22Rv1 (cell line): ENCODE measurements around the gene ZNF367.
A peak's percentile ranks its signal among the peaks of the same experiment; 100 is the strongest.

Source experiments
- H3K27ac ChIP-seq: fragments of 450-650 bp; 2 replicates; pipeline ENCODE4 v1.5.1; 2017
- CTCF ChIP-seq: fragments of 450-650 bp; IDR thresholded peaks from 2 replicates; pipeline ENCODE4 v1.5.1; 2017; ENCODE audit warnings: mild to moderate bottlenecking
- ZFX ChIP-seq: fragments of 450-650 bp; IDR thresholded peaks from 2 replicates; pipeline ENCODE4 v1.6.1; 2017; ENCODE audit warnings: antibody characterized with exemption, borderline replicate concordance

ZNF367 gene

GRCh38 chr9:96423322-96423984, 5.3 kb upstream of the ZNF367 start:
- TF ChIP-seq CTCF (no peak), ZFX (no peak)
- no peak overlapping the region for H3K27ac ChIP-seq

GRCh38 chr9:96420468-96421219, 2.5 kb upstream of the ZNF367 start:
- TF ChIP-seq CTCF (no peak), ZFX (no peak)
- peak overlapping the region; percentile 99 for H3K27ac ChIP-seq

- TF ChIP-seq CTCF (no peak), ZFX (no peak)
- H3K27ac ChIP-seq: peak overlapping the region; percentile 99
Measured at GRCh38 chr9:96419691-96419969, 1.5 kb upstream of the ZNF367 start.

- TF ChIP-seq ZFX (no peak), CTCF (no peak)
- peak overlapping the region; percentile 99 for H3K27ac ChIP-seq
Measured at GRCh38 chr9:96418920-96419690, 935 bp upstream of the ZNF367 start.

GRCh38 chr9:96417661-96418082, 498 bp downstream of the ZNF367 start:
- H3K27ac ChIP-seq: peak overlapping the region; percentile 99
- TF ChIP-seq ZFX: no peak
- TF ChIP-seq CTCF: no peak

- TF ChIP-seq CTCF (no peak), ZFX (no peak)
Measured at GRCh38 chr9:96417051-96417586, 1.1 kb downstream of the ZNF367 start.

More at GRCh38 chr9:96417051-96417586, 1.1 kb downstream of the ZNF367 start:
- H3K27ac ChIP-seq: peak overlapping the region; percentile 99
